Mesenchymal stem cell (in vitro differentiated cells and primary cell): ENCODE data around the gene NET1.

Source experiments
- DNase-seq: peaks from one replicate; pipeline ENCODE4 v3.0.0-alpha.2; 2013
- H2AFZ ChIP-seq: one replicate; pipeline ENCODE4 v1.6.1; 2013; ENCODE audit warnings: low read depth, mild to moderate bottlenecking, control low read depth, inconsistent platforms, low read length, moderate library complexity
- H2AK5ac ChIP-seq: 2 replicates; pipeline ENCODE4 v1.6.1; 2013; ENCODE audit warnings: low read length, moderate library complexity, mild to moderate bottlenecking, inconsistent platforms; ENCODE audit not compliant: severe bottlenecking
- H2BK120ac ChIP-seq: one replicate; pipeline ENCODE4 v1.6.1; 2013; ENCODE audit warnings: low read depth, mild to moderate bottlenecking, inconsistent platforms, low read length, moderate library complexity
- H2BK12ac ChIP-seq, 2 experiments: one replicate each; pipeline ENCODE4 v1.6.1; 2013; ENCODE audit warnings: inconsistent platforms in 2 of 2, low read length in 2 of 2, mild to moderate bottlenecking in 2 of 2, moderate library complexity in 2 of 2, control low read depth in 1 of 2
- H2BK15ac ChIP-seq: one replicate; pipeline ENCODE4 v1.6.1; 2013; ENCODE audit warnings: mild to moderate bottlenecking, low read depth, inconsistent platforms; ENCODE audit not compliant: poor library complexity, severe bottlenecking
- H2BK5ac ChIP-seq: 2 replicates; pipeline ENCODE4 v1.6.1; 2013; ENCODE audit warnings: low read depth, mild to moderate bottlenecking, low read length, control low read depth, inconsistent platforms; ENCODE audit not compliant: poor library complexity, severe bottlenecking
- H3K14ac ChIP-seq, 2 experiments: one replicate each; pipeline ENCODE4 v1.6.1; 2013; ENCODE audit warnings: inconsistent platforms in 2 of 2, low read length in 2 of 2, control low read depth in 1 of 2, mild to moderate bottlenecking in 1 of 2, moderate library complexity in 1 of 2
- H3K18ac ChIP-seq, 2 experiments: one replicate each; pipeline ENCODE4 v1.6.1; 2013; ENCODE audit warnings: inconsistent platforms in 2 of 2, low read length in 2 of 2, control low read depth in 1 of 2, low read depth in 1 of 2, mild to moderate bottlenecking in 1 of 2
- H3K23ac ChIP-seq, 2 experiments: one replicate each; pipeline ENCODE4 v1.6.1; 2013; ENCODE audit warnings: inconsistent platforms in 2 of 2, low read length in 2 of 2, mild to moderate bottlenecking in 2 of 2, moderate library complexity in 2 of 2, control low read depth in 1 of 2
- H3K27ac ChIP-seq: 2 replicates; pipeline ENCODE4 v1.5.1; 2013; ENCODE audit warnings: mild to moderate bottlenecking, moderate library complexity, low read length, control low read depth, inconsistent platforms; ENCODE audit not compliant: poor library complexity, severe bottlenecking
- H3K27me3 ChIP-seq, 2 experiments: 2 replicates each; pipeline versions ENCODE4 v1.6.1 to v1.7.0; 2013; ENCODE audit warnings: low read length in 2 of 2, mild to moderate bottlenecking in 2 of 2, moderate library complexity in 2 of 2, control low read depth in 1 of 2, inconsistent platforms in 1 of 2; ENCODE audit not compliant: control insufficient read depth in 1 of 2, insufficient read depth in 1 of 2
- H3K36me3 ChIP-seq, 2 experiments: 2 replicates each; pipeline versions ENCODE4 v1.6.1 to v1.7.0; 2013; ENCODE audit warnings: low read length in 2 of 2, control low read depth in 1 of 2, inconsistent platforms in 1 of 2, low read depth in 1 of 2, mild to moderate bottlenecking in 1 of 2; ENCODE audit not compliant: insufficient read depth in 2 of 2, control insufficient read depth in 1 of 2
- H3K4ac ChIP-seq, 2 experiments: one replicate each; pipeline ENCODE4 v1.6.1; 2013; ENCODE audit warnings: inconsistent platforms in 2 of 2, low read length in 2 of 2, mild to moderate bottlenecking in 2 of 2, moderate library complexity in 2 of 2, control low read depth in 1 of 2, low read depth in 1 of 2
- H3K4me1 ChIP-seq: 2 replicates; pipeline ENCODE4 v1.6.1; 2013; ENCODE audit warnings: low read depth, low read length, control low read depth; ENCODE audit not compliant: control insufficient read depth, insufficient read depth
- H3K4me2 ChIP-seq: 2 replicates; pipeline ENCODE4 v1.6.1; 2013; ENCODE audit warnings: low read length, mild to moderate bottlenecking, inconsistent platforms; ENCODE audit not compliant: poor library complexity, severe bottlenecking
- H3K4me3 ChIP-seq, 2 experiments: 2 replicates each; pipeline versions ENCODE4 v1.5.1 to v1.7.0; 2013; ENCODE audit warnings: low read length in 2 of 2, mild to moderate bottlenecking in 2 of 2, control low read depth in 1 of 2, low read depth in 1 of 2; ENCODE audit not compliant: insufficient read depth in 1 of 2
- H3K79me1 ChIP-seq: replicated peaks from 2 replicates; pipeline ENCODE4 v1.6.1; 2013; ENCODE audit warnings: mild to moderate bottlenecking, control low read depth, low read length, inconsistent platforms; ENCODE audit not compliant: poor library complexity, severe bottlenecking
- H3K9ac ChIP-seq: 2 replicates; pipeline ENCODE4 v1.7.0; 2013; ENCODE audit warnings: mild to moderate bottlenecking, low read length, moderate library complexity
- H3K9me3 ChIP-seq: 2 replicates; pipeline ENCODE4 v1.7.0; 2013; ENCODE audit warnings: mild to moderate bottlenecking, low read length; ENCODE audit not compliant: control insufficient read depth
- H4K8ac ChIP-seq: one replicate; pipeline ENCODE4 v1.6.1; 2013; ENCODE audit warnings: inconsistent platforms, mild to moderate bottlenecking, low read length, moderate library complexity
- H4K91ac ChIP-seq: one replicate; pipeline ENCODE4 v1.6.1; 2013; ENCODE audit warnings: mild to moderate bottlenecking, low read length, inconsistent platforms
- WGBS: methylation state at CpG from one replicate; pipeline ENCODE4 v1.1.7; 2013; ENCODE audit warnings: mixed read lengths; 5-methylcytosine and 5-hydroxymethylcytosine counted together

Gene NET1

GRCh38 chr10:5435328-5435727 lies 23.0 kb downstream of the NET1 start:
- Histone ChIP-seq H3K27me3 (no peaks in the 10 kb centered on the region), H2BK12ac (no peak overlapping the region), H2AK5ac (no peak overlapping the region), H3K14ac (no peak overlapping the region), H4K91ac (no peak overlapping the region), H3K9ac (peak overlapping the region; percentile 81), H3K4me3 (no peak overlapping the region), H3K4ac (no peak overlapping the region), H2BK15ac (no peak overlapping the region), H3K79me1 (peaks cover 16% of the 10 kb centered on the region), H2AFZ (no peak overlapping the region), H3K23ac (no peak overlapping the region), H3K27ac (no peak overlapping the region), H3K36me3 (no peaks in the 10 kb centered on the region), H3K9me3 (peaks cover 3% of the 10 kb centered on the region), H3K18ac (no peak overlapping the region), H3K4me1 (no peaks in the 10 kb centered on the region), H4K8ac (no peak overlapping the region), H3K4me2 (no peak overlapping the region), H2BK120ac (no peak overlapping the region), H2BK5ac (no peak overlapping the region)
- WGBS: no CpG with 5 or more reads among the region's 3 CpGs
- DNase-seq: no peak

DNA sequence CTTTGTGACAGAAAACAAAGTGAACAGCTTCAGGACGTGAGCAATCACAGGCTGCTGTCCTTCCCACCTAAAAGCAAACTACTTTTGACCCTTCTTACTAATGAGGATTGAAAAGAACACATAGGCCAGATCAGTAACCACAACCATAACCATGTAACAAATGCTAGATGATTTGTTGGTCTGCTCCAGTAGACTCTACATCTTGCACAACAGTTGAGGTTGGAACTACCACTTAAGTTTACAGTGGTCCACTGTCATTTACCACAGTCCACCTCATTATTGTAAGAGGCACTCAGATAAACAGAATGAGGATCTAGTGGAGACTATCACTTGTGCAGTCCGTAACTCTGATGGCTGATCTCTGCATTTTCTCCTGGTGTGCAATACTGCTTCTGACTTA lies 27.8 kb downstream of the NET1 start:
- no peak overlapping the region for H4K8ac ChIP-seq
- no peaks in the 10 kb centered on the region for H3K9me3 ChIP-seq
- no peak overlapping the region for H2AFZ ChIP-seq
- H3K9ac ChIP-seq: no peak overlapping the region
- no peak overlapping the region for H4K91ac ChIP-seq
- no peak overlapping the region for H2BK120ac ChIP-seq
- no peaks in the 10 kb centered on the region for H3K4me1 ChIP-seq
- no peak overlapping the region for H2BK5ac ChIP-seq
- H2BK15ac ChIP-seq: no peak overlapping the region
- peaks cover 26% of the 10 kb centered on the region for H3K79me1 ChIP-seq
- H3K14ac ChIP-seq: no peak overlapping the region
- H2AK5ac ChIP-seq: no peak overlapping the region
- H3K4me3 ChIP-seq: no peak overlapping the region
- no peak overlapping the region for H3K4me2 ChIP-seq
- no peak overlapping the region for H3K23ac ChIP-seq
- DNase-seq: peak; percentile 80
- no peaks in the 10 kb centered on the region for H3K27me3 ChIP-seq
- no peak overlapping the region for H3K4ac ChIP-seq
- H3K36me3 ChIP-seq: no peaks in the 10 kb centered on the region
- H2BK12ac ChIP-seq: no peak overlapping the region
- 68% methylated on average over 2 of the region's 2 CpGs for WGBS
- H3K18ac ChIP-seq: no peak overlapping the region
- H3K27ac ChIP-seq: no peak overlapping the region

GRCh38 chr10:5441106-5441505 lies 28.7 kb downstream of the NET1 start:
- Histone ChIP-seq H4K8ac (no peak overlapping the region), H2BK12ac (no peak overlapping the region), H2BK120ac (no peak overlapping the region), H2BK15ac (no peak overlapping the region), H3K14ac (no peak overlapping the region), H3K36me3 (no peaks in the 10 kb centered on the region), H3K9me3 (no peaks in the 10 kb centered on the region), H4K91ac (no peak overlapping the region), H3K27me3 (no peaks in the 10 kb centered on the region), H3K4ac (no peak overlapping the region), H3K4me3 (no peak overlapping the region), H3K4me2 (no peak overlapping the region), H2BK5ac (no peak overlapping the region), H3K4me1 (no peaks in the 10 kb centered on the region), H3K9ac (no peak overlapping the region), H2AFZ (no peak overlapping the region), H3K18ac (no peak overlapping the region), H3K79me1 (peaks cover 26% of the 10 kb centered on the region), H3K27ac (no peak overlapping the region), H3K23ac (peak overlapping the region in 1 of 2 experiments; percentile 72), H2AK5ac (no peak overlapping the region)
- DNase-seq: no peak
- WGBS: 83% methylated on average over 4 of the region's 4 CpGs

GRCh38 chr10:5442065-5442989 lies 30.0 kb downstream of the NET1 start:
- no peak overlapping the region for H2AK5ac ChIP-seq
- H2BK5ac ChIP-seq: no peak overlapping the region
- no peak overlapping the region for H3K23ac ChIP-seq
- no peak overlapping the region for H4K91ac ChIP-seq
- no peaks in the 10 kb centered on the region for H3K27me3 ChIP-seq
- no peak overlapping the region for H3K4me3 ChIP-seq
- H3K9ac ChIP-seq: no peak overlapping the region
- no peak overlapping the region for H3K4me2 ChIP-seq
- no peak overlapping the region for H3K14ac ChIP-seq
- peaks cover 26% of the 10 kb centered on the region for H3K79me1 ChIP-seq
- no peak overlapping the region for H2BK12ac ChIP-seq
- no peak overlapping the region for H4K8ac ChIP-seq
- no peak overlapping the region for H2BK15ac ChIP-seq
- H3K18ac ChIP-seq: no peak overlapping the region
- no peak overlapping the region for H2BK120ac ChIP-seq
- no peak overlapping the region for H3K4ac ChIP-seq
- DNase-seq: peak; percentile 69
- no peaks in the 10 kb centered on the region for H3K9me3 ChIP-seq
- no peak overlapping the region for H3K27ac ChIP-seq
- no peaks in the 10 kb centered on the region for H3K36me3 ChIP-seq
- no peak overlapping the region for H2AFZ ChIP-seq
- no peaks in the 10 kb centered on the region for H3K4me1 ChIP-seq
- WGBS: 69% methylated on average over 8 of the region's 9 CpGs
